GM21447 (cell line): Measurements from ENCODE around the gene HIVEP3.

ENCODE experiments used
- ATAC-seq: cut with Tn5 transposase; IDR thresholded peaks from one replicate; pipeline ENCODE4 v1.9.1; 2021; ENCODE audit not compliant: unreplicated experiment

Gene HIVEP3

DNA sequence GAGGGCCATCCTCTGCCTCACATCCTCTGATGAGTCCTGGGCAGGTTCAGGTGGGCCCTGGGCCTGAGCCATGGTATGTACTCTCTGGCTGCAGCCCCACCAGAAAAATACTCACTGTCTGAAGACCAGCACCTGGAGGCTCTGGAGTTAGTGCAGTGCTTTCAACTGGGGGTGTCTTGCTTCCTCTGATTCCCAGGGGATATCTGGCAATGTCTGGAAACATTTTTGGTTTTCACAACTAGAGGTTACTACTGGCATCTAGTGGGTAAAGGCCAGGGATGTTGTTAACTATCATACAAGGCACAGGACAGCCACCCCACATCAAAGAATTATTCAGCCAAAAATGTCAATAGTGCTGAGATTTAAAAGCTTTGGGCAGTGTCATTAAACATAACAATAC lies 152.7 kb downstream of the HIVEP3 start:
- no peak for ATAC-seq

DNA sequence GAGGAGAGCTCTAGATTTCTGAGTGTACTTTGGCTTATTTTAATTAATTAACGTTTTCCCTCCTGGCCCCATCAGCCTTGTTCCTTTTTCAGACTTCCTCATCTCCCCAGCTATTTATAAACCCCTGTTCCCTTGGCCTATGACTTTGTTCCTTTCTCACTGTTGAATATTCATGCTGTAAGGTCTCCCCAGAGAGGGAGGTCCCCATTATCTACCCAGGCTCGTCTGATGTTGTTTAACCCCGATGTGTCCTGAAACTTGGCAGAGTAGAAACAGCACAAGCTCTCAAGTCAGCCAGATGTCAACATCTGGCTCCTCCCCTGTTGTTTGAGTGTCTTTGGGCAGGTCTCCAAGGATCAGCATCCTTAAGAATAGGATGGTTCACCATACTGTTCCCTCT lies 153.6 kb downstream of the HIVEP3 start:
- no peak for ATAC-seq

DNA sequence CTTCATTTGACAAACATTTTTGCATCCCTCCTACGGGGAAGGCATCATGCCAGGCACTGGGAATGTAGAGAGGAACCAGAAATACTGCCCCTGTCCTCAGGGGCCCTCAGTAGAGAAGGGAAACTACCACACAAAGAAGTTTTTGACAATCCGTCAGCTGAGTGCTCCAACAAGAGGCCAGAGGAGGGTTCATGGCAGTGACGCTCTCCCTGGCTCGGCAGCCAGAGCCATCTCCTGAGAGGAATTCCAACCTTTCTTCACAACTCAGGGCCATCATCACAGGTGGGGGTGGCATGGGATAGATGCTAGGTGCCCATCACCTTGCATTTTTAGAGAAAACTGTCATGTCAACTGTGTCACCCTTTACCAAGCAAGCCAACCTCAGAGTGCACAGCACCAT lies 154.1 kb downstream of the HIVEP3 start:
- no peak for ATAC-seq

DNA sequence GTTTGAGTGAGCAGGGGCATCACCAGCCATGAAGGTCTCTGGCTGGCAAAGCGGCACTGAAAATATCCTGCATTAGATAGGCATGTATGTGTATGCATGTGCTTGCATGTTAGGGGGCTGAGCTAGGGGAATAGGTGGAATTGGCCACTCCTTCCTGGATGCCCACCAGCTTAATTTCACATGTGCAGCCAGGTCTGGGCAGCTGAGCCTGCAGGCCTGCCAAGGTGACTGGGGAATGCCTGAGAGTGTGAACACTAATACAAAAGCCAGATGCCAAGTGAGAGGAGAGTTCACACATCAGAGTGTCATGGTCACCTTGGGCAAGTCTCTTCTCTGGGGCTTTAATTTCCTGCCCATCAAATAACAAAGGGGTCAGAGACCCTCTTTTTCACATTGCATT lies 155.9 kb downstream of the HIVEP3 start:
- no peak for ATAC-seq

DNA sequence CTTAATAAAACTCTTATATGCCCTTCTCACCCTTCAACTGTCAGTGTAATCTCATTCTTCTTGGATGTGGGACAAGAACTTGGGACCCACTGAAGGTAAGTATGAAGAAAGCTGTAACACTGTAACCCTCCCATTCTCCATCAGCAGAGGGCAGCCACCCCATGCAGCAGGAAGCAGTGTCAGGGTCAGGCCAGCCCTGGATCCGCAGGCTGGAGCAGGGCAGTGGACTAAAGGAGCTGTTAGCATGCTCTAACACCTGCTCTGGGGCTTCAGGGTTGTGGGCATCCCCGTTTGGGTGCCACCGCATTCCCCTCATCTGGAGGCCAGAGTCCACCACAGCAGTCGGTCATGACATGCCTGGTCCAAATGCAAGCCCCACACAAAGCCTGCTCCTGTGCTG lies 156.5 kb downstream of the HIVEP3 start:
- ATAC-seq: no peak

DNA sequence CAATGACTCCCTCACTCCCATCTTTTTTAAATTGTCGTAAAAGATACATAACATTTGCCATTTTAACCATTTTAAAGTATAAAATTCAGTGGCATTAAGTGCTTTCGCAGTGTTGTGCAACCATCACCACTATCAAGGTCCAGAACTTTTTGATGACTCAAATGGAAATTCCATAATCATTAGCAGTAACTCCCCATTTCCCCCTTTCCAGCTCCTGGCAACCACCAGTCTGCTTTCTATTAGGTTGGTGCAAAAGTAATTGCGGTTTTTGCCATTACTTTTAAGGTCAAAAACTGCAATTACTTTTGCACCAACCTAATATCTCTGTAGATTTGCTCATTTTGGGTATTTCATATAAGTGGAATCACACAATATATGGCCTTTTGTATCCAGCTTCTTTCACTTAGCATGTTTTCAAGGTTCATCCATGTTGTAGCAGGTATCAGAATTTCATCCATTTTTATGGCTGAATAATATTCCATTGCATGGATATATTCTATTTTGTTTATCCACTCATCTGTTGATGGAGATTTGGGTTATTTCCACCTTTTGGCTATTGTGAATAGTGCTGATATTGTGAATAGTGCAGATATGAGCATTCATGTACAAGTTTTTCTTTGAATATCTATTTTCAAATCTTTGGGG lies 159.7 kb downstream of the HIVEP3 start:
- ATAC-seq: no peak

DNA sequence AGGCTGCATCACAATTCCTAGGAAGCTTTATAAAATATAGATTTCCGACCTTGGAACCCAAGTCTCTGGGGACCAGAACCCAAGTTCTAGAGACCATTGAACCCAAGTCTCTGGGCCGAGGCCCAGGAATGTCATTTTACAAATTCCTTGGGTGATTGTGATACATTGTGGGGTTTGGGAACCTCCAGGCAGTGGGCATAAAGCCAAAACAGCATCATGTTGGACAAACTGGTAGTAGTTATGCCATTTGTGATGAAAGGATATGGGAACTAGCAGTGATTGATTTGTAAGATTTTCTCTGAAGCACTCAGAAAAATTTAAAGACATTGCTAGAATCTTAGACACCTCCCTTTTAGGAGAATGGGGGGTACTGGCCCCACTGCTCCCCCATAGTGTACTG lies 160.2 kb downstream of the HIVEP3 start:
- no peak for ATAC-seq

DNA sequence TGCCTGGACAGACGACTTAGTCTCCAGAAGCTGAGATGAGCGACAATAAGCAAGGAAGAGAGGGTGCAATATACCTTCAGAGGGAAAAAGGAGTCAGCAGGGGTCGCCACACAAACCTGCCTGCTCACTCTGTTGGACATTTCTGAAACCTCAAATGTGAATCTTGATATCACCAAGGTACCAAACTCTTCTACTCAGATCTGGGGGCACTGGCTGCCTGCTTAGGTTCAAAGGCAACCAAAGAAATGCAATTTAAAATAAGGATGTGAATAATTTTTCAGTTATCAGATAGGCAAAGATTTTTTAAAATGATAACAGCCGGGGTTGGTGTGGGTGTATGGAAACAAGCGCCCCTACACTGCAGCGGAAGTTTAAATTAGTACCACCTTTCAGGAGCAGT lies 164.2 kb downstream of the HIVEP3 start:
- ATAC-seq: no peak

DNA sequence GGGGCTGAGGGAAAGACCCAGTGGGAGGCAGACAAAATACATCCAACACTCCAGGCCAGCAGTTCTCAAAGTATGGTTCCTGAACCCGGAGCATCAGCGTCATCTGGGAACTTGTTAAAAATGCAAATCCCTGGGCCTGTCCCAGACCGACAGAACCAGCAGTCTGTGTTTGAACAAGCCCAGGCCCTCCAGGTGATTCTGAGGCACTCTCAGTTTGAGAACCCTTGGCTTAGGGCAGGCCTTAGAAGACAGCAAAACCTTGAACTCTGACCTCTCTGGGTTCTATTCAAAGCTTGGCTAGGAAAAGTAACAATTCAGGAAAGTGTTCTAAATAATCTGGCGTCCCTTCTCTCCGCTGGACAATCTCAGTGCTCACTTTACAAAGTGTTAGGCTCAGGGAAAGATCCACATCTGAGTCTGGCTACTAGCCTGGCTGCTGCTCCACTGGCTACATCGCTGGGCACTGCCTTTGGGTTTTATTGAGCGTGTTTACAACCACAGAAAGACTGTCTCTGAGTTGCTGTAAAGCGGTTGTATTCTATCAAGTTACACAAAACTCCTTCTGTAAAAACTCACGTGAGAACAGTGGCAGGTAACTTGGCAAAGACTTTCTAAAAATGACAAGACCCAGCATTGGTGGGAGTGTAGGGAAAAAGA lies 166.1 kb downstream of the HIVEP3 start:
- no peak for ATAC-seq

DNA sequence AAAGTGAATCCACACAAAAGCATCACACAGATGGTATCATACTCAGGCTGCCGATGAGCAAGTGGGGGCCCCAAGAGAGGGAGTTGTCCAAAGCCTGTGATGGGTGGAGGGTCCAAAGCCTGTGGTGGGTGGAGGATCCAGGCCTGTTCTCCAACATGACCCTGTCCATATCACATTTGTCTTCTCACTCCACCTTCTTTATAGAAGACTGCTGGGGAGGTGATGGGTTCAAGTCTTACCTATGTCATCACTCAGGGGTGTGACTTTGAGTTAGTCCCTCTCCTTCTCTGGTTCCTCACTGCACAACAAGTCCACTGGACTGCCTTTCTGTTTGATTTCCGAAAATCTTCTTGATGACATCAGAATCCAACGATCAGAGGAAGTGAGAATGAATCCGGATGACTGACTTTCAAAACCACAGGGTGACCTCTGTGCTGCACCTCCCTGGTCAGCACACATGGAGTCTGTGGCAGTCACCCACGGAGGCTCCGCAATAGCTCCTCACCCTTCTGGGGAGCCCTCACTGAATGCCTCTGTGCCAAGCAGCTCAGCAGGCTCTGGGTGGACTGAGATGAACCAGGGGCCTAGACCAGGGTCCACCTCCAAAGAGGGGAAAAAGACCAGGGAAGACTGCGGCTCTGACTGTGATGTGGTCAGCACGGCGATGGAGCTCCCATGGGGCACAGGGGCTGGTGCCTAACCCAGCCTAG lies 166.8 kb downstream of the HIVEP3 start:
- peak; percentile 42 for ATAC-seq

DNA sequence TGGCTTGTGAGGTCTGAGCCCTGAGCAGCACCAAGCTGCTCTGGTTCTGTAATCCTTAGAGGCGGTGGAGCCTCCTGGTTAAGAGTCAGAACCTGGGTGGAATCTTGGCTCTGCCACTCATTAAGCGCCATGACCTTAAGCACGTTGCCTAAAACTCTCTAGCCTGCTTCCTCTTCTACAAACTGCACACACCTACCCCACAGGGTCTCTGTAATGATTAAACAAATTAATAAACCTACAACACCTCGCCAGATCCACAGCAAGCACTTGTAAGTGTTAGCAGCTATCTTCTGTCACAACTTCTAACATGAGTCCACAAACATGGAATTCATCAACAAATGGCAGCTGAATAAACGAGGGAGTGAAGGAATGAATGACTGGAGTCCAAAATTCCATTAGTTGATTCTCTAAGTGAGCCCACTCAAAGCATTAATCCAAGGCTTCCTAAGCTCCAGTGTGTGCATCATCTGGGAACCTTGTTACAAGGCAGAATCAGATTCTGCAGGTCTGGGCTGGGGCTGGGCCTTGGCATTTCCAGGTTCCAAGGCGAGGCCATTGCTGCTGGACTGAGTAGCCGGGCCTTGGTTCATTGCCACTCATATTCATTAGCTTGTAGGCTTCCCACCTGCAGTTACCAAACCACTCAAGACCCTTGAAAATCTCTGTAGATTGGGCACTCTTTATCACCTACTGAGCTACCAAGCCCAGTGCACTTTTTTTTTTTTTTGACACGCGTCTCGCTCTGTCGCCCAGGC lies 168.6 kb downstream of the HIVEP3 start:
- no peak for ATAC-seq

DNA sequence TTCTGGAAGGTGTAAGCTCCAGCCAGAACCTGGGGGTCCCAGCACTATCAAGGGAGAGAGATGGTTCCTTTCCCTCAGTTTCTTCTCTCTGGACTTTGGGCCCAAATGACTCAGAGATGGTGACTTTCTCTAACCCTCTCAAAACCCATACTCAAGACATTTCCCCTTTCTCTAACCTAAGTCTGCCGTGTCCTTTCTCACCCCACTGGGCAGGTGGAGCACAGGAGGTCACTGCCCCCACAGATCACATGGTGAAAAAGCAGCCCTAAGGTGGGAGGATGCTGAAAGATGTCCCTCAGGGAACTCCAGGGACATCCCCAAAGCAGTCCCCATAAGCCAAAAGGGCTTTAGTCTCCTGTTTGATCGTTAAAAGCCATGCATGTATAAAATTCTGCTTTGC lies 173.7 kb downstream of the HIVEP3 start:
- no peak for ATAC-seq

DNA sequence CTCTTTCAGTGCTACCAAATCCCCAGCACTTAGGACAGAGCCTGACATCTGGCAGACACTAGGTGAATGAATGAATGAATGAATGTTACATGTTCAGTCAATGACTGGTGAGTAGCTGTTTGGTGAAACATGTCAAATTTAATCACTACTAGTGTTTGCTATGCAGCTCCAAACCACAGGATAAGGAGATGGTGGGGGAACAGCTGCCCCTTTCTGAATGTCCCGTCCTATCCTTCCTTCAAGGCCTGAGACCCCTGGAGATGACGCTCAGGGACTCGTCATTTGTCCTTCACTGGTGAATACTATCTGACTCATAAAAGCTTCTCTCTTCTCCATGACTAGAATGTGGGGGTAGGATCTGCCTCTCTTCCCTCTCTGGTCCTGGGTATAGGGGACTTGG lies 175.4 kb downstream of the HIVEP3 start:
- ATAC-seq: no peak

DNA sequence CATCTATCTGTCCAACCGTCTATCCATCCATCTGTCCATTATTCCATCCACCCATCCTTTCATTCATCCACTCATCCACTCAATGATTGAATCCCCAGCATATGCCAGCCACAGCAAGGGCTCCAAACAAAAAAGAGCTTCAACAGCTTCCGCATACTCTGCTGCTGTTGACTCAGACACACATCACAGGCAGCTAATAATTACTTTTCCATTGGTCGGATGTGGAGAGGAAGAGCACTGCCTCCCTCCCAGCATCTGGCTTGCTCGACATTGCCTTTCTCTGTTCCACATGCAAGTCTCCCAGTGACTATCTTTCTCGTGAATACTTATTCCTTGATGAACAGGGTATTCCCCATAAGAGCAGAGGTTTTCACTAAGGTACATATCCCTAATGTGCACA lies 176.5 kb downstream of the HIVEP3 start:
- no peak for ATAC-seq

DNA sequence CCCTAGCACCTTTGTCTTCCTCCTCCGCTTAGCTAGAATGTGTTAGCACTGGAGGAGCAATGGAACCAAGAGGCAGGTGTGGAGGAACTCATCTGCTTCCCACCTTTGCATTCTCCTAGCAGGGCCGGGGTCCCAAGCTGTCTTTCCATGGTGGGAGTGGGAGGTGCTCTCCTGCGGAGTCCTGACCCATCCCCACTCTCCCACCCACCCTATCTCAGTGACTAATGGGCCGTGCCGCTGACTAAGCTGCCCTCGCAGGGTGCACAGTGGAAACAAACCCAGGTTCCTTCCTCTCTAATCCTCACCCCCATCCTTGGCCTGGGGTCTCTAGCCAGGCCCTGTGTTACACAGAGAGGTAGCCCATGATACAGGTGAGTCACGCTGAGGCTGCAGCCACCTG lies 177.5 kb downstream of the HIVEP3 start:
- ATAC-seq: no peak

DNA sequence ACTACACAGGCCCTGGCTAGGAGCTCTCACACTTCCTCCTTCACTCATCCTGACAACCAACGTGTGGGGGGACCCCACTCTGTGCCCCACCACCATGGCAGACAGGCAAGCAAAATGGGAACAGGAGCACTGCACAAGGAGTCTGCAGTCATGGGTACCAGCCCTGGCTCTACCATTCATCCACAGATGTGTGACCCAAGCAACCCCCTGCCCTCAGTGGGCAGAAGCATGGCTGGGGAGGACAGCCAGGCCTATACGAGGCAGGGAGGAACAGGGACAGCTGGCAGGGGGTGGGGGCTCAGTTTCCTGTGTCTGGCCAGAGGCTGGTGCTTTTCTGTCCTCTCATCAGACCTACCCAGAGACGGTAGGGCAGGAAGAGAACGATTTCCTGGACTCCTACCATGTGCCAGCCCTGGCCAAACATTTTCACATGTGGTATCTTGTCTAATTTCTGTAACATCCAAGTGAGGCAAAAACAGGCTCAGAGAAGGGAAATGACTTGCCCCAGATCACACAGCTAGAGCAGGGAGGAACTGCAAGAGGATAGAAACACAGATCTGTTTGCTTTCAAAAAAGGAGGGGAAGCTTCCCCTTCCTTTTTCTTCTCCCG lies 178.0 kb downstream of the HIVEP3 start:
- ATAC-seq: no peak

DNA sequence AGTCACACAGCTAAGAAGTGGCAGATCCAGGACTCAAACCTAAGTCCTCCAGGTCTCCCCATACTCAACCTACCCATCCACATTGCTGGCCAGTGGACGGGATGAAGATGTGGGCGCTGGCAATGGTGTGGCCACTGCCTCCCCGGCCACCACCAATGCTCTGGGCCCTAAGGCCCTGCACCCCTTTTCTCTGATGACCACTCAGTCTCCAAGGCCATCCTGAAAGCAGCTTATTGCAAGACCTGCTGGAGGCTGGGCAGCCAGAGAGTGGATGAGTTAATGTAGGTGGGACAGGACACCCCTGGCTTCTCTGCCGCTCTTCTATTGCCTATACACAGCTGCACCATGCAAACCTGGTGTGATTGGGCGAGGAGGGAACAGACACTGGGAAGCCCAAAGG lies 178.7 kb downstream of the HIVEP3 start:
- ATAC-seq: no peak

DNA sequence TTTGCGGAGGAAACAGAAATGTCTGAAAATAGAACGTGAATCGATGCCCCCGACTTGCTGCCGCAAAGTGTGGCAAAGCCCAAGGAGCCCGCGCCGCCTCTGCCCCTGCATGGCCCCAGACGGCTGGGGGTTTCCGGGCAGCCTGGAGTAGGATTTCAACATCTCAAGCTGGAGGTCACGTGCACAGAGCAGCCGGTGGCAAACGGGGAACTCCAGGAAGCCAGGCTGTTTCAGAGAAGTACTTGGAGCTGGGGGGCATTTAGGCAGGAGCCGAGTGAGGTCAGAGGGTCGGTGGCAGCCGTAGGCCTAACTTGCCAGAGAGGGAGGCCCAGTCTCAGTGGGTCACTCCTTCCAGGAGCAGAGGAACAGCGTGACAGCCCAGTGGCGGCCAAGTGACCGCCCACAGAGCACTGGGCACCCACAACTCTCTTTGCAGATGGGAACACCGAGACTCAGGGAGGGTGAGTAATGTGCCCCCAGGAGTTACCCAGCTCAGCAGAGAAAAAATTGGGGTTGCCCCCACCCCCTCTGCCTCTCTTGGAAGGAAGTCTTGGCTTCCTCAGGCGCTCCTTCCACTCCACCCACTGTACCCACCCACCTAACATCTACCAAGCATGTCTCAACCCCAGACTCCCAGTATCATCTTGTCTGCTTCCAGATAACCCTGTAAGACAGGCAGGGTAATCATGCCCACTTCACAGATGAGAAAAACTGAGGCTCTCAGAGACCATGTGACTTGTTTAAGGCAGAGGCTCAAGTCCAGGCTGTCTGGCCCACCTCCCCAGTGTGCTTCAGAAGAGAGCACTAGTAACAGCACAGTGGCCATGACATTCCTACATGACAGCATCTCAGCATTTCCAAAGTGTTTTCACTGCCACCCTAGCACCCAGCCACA lies 179.4 kb downstream of the HIVEP3 start:
- ATAC-seq: peak; percentile 69

DNA sequence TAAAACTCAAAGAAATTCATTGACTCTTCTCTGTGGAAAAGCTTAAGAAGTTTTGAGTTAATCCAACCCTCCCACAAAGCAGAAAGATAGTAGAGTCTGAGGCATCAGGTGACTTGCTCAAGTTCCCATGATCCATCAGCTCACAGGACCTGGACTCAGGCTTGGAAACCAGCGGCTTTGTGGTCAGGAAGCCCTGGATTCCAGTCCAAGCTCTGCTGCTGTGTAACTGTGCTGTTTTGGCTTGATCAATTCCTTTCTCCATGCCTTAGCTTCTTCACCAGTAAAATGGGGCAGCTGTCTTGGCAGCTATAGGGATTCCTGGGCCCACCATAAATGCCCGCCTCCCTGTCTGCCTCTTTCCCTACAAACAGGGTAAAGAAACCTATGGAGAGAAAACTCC lies 180.2 kb downstream of the HIVEP3 start:
- no peak for ATAC-seq

DNA sequence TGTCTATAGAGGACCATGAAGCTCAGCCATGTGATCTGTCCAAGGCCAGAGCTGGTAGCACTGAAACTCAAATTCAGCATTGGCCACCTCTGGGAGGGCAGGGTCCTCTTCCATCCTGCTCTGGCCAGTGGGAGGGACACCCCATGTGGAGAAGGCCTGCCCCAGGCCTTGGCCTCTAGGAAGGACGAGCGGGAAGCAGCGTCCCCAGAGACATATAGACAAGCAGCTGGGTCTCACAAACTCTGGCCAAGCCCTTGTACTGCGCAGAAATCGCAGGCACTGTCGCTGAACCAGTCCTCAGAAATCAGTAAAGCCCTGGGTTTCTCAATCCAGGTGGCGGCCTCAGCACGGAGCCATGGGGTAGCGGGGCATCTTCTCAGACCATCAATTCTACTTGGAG lies 180.7 kb downstream of the HIVEP3 start:
- no peak for ATAC-seq
